Neural progenitor cell (in vitro differentiated cells): ENCODE data around the gene KRTAP19-5. TPM values are rescaled to one million over a fixed set of nuclear protein-coding genes. Genes with fewer than 3 reads are reported as not detected.

Source experiments
- DNase-seq: peaks from one replicate; pipeline ENCODE4 v3.0.0-alpha.2; 2016; ENCODE audit warnings: low spot score
- H2AFZ ChIP-seq: fragments of 200-600 bp; sonication (generic); replicated peaks from 2 replicates; pipeline ENCODE4 v1.6.1; 2016; ENCODE audit warnings: antibody characterized with exemption
- H3F3A ChIP-seq: fragments of 200-600 bp; sonication (generic); 2 replicates; pipeline ENCODE4 v1.6.1; 2016; ENCODE audit warnings: antibody characterized with exemption, low read depth
- H3K27ac ChIP-seq: fragments of 200-600 bp; sonication (generic); 2 replicates; pipeline ENCODE4 v1.5.1; 2016; ENCODE audit warnings: mild to moderate bottlenecking
- H3K27me3 ChIP-seq: fragments of 200-600 bp; sonication (generic); 2 replicates; pipeline ENCODE4 v1.6.1; 2016; ENCODE audit warnings: mild to moderate bottlenecking, moderate library complexity
- H3K36me3 ChIP-seq: fragments of 200-600 bp; sonication (generic); 2 replicates; pipeline ENCODE4 v1.5.1; 2016
- H3K4me1 ChIP-seq: fragments of 200-600 bp; sonication (generic); 2 replicates; pipeline ENCODE4 v1.6.1; 2016; ENCODE audit warnings: mixed run types
- H3K4me2 ChIP-seq: fragments of 200-600 bp; sonication (generic); 2 replicates; pipeline ENCODE4 v1.6.1; 2016
- H3K4me3 ChIP-seq: fragments of 200-600 bp; sonication (generic); 2 replicates; pipeline ENCODE4 v1.5.1; 2016
- H3K79me2 ChIP-seq: fragments of 200-600 bp; sonication (generic); 2 replicates; pipeline ENCODE4 v1.6.1; 2016; ENCODE audit warnings: low read depth
- H3K9ac ChIP-seq: fragments of 200-600 bp; sonication (generic); 2 replicates; pipeline ENCODE4 v1.6.1; 2016
- H3K9me3 ChIP-seq: fragments of 200-600 bp; sonication (generic); 2 replicates; pipeline ENCODE4 v1.5.1; 2016; ENCODE audit warnings: low read depth
- H4K20me1 ChIP-seq: fragments of 200-600 bp; sonication (generic); 2 replicates; pipeline ENCODE4 v1.6.1; 2016; ENCODE audit warnings: low read depth
- H3K27ac Mint-ChIP-seq: 3 replicates; pipeline ENCODE4 v1.8.0; 2021; ENCODE audit warnings: mixed read lengths
- H3K27me3 Mint-ChIP-seq: 2 replicates; pipeline ENCODE4 v1.8.0; 2022; ENCODE audit warnings: low read depth, mild to moderate bottlenecking, inconsistent platforms, moderate library complexity, mixed read lengths; ENCODE audit not compliant: insufficient read depth
- H3K36me3 Mint-ChIP-seq: 3 replicates; pipeline ENCODE4 v1.8.0; 2021; ENCODE audit warnings: mixed read lengths
- H3K4me1 Mint-ChIP-seq: 3 replicates; pipeline ENCODE4 v1.8.0; 2021; ENCODE audit warnings: mixed read lengths
- H3K4me3 Mint-ChIP-seq: 3 replicates; pipeline ENCODE4 v1.8.0; 2021; ENCODE audit warnings: mild to moderate bottlenecking, moderate library complexity, mixed read lengths
- H3K9me3 Mint-ChIP-seq: 3 replicates; pipeline ENCODE4 v1.8.0; 2020; ENCODE audit warnings: mixed read lengths
- EZH2 ChIP-seq: fragments of 200-600 bp; sonication (generic); IDR thresholded peaks from 2 replicates; pipeline ENCODE4 v1.6.1; 2017; ENCODE audit warnings: antibody characterized with exemption, mild to moderate bottlenecking, moderate library complexity
- EZH2phosphoT487 ChIP-seq: fragments of 200-600 bp; sonication (generic); IDR thresholded peaks from 2 replicates; pipeline ENCODE4 v1.6.1; 2017; ENCODE audit warnings: antibody characterized with exemption
- total RNA-seq: library from RNA; depleted of rRNA; stranded (reverse); fragments of >200 nt; gene quantifications from 2 replicates; pipeline ENCODE4 v1.2.3, GENCODE V29; 2015; ENCODE audit warnings: low replicate concordance
- TF ChIP-seq, protein P1 (sequence below): fragments of 200-600 bp; sonication (generic); IDR thresholded peaks from 2 replicates; pipeline ENCODE4 v1.5.1; 2017; ENCODE audit warnings: antibody characterized with exemption, mild to moderate bottlenecking

Gene KRTAP19-5
- total RNA-seq, 1 donor from 2014 or later, result not detected

DNA sequence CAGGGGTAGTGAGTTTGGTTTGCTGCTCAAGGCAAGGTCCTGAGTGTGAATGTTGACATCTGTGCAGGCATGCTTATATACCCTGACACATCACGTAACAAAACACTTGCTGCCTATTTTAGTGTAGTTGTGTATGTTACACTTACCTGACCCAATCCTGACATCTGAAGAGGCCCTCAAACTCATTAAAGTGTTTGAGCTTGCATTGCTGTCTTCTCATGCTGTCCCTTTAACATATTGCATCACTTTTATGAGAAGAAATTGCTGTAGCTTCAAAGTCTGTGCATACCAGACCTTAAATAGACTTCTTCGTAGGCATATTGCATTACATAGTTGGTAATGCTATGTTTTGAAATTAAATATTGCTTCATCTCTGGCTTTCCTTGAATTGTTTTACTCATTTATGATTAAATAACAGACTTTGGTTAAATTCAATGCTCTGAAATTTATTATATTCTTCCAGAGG lies 9.9 kb downstream of the KRTAP19-5 start, which contains the start of gene KRTAP19-3:
TSS of gene KRTAP19-3 (minus strand) at position 51 of the 466 bp plus-strand sequence. CDS start 56 bp downstream, outside the sequence.
- H3K4me3 ChIP-seq, result no peak within 1 kb of the TSS
- peaks cover 2% of the 10 kb centered on the region for H3K4me1 Mint-ChIP-seq
- H3K9ac ChIP-seq, result no peak within 1 kb of the TSS
- no peak for DNase-seq
- no peak within 1 kb of the TSS for H3K4me2 ChIP-seq
- no peaks in the 10 kb centered on the region for H4K20me1 ChIP-seq
- H3K79me2 ChIP-seq, result no peaks in the 10 kb centered on the region
- H3K27me3 Mint-ChIP-seq, result no peaks in the 10 kb centered on the region
- no peaks in the 10 kb centered on the region for H3K27me3 ChIP-seq
- H3K9me3 Mint-ChIP-seq, result peaks cover 5% of the 10 kb centered on the region
- peaks cover 2% of the 10 kb centered on the region for H3K36me3 Mint-ChIP-seq
- no peaks in the 10 kb centered on the region for H3K4me1 ChIP-seq
- H3K27ac ChIP-seq, result no peak within 1 kb of the TSS
- no peaks in the 10 kb centered on the region for H3F3A ChIP-seq
- H3K4me3 Mint-ChIP-seq, result no peak within 1 kb of the TSS
- H3K36me3 ChIP-seq, result no peaks in the 10 kb centered on the region
- H2AFZ ChIP-seq, result no peak within 1 kb of the TSS
- no peaks in the 10 kb centered on the region for H3K9me3 ChIP-seq
- no peak within 1 kb of the TSS for H3K27ac Mint-ChIP-seq
- TF ChIP-seq, protein P1, sequence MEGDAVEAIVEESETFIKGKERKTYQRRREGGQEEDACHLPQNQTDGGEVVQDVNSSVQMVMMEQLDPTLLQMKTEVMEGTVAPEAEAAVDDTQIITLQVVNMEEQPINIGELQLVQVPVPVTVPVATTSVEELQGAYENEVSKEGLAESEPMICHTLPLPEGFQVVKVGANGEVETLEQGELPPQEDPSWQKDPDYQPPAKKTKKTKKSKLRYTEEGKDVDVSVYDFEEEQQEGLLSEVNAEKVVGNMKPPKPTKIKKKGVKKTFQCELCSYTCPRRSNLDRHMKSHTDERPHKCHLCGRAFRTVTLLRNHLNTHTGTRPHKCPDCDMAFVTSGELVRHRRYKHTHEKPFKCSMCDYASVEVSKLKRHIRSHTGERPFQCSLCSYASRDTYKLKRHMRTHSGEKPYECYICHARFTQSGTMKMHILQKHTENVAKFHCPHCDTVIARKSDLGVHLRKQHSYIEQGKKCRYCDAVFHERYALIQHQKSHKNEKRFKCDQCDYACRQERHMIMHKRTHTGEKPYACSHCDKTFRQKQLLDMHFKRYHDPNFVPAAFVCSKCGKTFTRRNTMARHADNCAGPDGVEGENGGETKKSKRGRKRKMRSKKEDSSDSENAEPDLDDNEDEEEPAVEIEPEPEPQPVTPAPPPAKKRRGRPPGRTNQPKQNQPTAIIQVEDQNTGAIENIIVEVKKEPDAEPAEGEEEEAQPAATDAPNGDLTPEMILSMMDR, result no peak
- TF ChIP-seq EZH2phosphoT487, result no peak
- no peak for TF ChIP-seq EZH2

- Histone ChIP-seq H3K4me2 (no peak within 1 kb of the TSS), H3K27me3 (no peaks in the 10 kb centered on the region), H3K9me3 (no peaks in the 10 kb centered on the region), H3K36me3 (no peaks in the 10 kb centered on the region), H3K4me3 (no peak within 1 kb of the TSS), H3K79me2 (no peaks in the 10 kb centered on the region), H3K9ac (no peak within 1 kb of the TSS), H4K20me1 (no peaks in the 10 kb centered on the region), H3K4me1 (peaks cover 7% of the 10 kb centered on the region), H3K27ac (no peak within 1 kb of the TSS), H3F3A (no peaks in the 10 kb centered on the region), H2AFZ (no peak within 1 kb of the TSS)
- peaks cover 5% of the 10 kb centered on the region for H3K36me3 Mint-ChIP-seq
- no peak within 1 kb of the TSS for H3K27ac Mint-ChIP-seq
- H3K4me1 Mint-ChIP-seq, result peaks cover 3% of the 10 kb centered on the region
- TF ChIP-seq EZH2 (no peak), EZH2phosphoT487 (no peak)
- TF ChIP-seq, protein P1, result no peak
- H3K4me3 Mint-ChIP-seq, result no peak within 1 kb of the TSS
- H3K27me3 Mint-ChIP-seq, result no peaks in the 10 kb centered on the region
- H3K9me3 Mint-ChIP-seq, result peaks cover 21% of the 10 kb centered on the region
- DNase-seq, result no peak
Observed at GRCh38 chr21:30487336-30487735, 14.6 kb downstream of the KRTAP19-5 start, which contains the start of gene KRTAP19-2. Gene KRTAP19-2 (minus strand): TSS chr21:30487436. CDS start chr21:30487348, 88 bp downstream.

DNA sequence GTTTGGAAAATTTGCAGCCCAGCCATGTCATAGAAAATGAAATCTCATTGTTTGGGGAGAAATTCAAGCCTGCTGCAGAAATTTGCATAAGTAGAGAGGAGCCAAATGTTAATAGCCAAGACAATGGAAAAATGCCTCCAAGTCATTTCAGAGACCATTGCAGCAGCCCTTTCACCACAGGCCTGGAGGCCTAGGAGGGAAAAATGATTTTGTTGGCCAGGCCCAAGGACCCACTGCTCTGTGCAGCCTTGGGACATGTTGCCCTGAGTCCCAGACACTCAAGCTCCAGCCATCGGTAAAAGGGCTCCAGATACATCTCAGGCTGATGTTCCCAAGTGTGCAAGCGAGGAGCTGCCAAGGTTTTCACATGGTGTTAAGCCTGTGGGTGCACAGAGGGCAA lies 15.8 kb downstream of the KRTAP19-5 start:
- Mint-ChIP-seq H3K27ac (no peak overlapping the region), H3K4me3 (no peak overlapping the region), H3K4me1 (peaks cover 3% of the 10 kb centered on the region), H3K9me3 (peaks cover 21% of the 10 kb centered on the region), H3K36me3 (peaks cover 5% of the 10 kb centered on the region), H3K27me3 (no peaks in the 10 kb centered on the region)
- no peak overlapping the region for H3K4me3 ChIP-seq
- TF ChIP-seq, protein P1, result no peak
- no peak for TF ChIP-seq EZH2
- TF ChIP-seq EZH2phosphoT487, result no peak
- H3F3A ChIP-seq, result no peaks in the 10 kb centered on the region
- no peak for DNase-seq
- no peak overlapping the region for H3K4me2 ChIP-seq
- no peaks in the 10 kb centered on the region for H3K27me3 ChIP-seq
- H3K4me1 ChIP-seq, result peaks cover 7% of the 10 kb centered on the region
- H3K36me3 ChIP-seq, result no peaks in the 10 kb centered on the region
- H3K79me2 ChIP-seq, result no peaks in the 10 kb centered on the region
- no peaks in the 10 kb centered on the region for H4K20me1 ChIP-seq
- no peak overlapping the region for H3K9ac ChIP-seq
- no peak overlapping the region for H3K27ac ChIP-seq
- no peak overlapping the region for H2AFZ ChIP-seq
- no peaks in the 10 kb centered on the region for H3K9me3 ChIP-seq
